CD4-positive, alpha-beta T cell (primary cell): ENCODE results near the gene CTNNA2. TPM values are rescaled to one million over a fixed set of nuclear protein-coding genes. Genes with fewer than 3 reads are reported as not detected.

Experiments
- ATAC-seq: fragments of 200-7000 bp; cut with Tn5 transposase; one replicate; pipeline ENCODE4 v1.10.0; 2022; ENCODE audit warnings: mild to moderate bottlenecking; ENCODE audit not compliant: poor library complexity
- CTCF ChIA-PET: fragments of 350-600 bp; sonication (Branson Sonifier 250); formaldehyde crosslinking; loops from one replicate; lab custom pipeline; 2021; ENCODE audit warnings: antibody characterized with exemption, inconsistent platforms; lab: Charles Lee
- POLR2A ChIA-PET: fragments of 350-600 bp; sonication (Branson Sonifier 250); formaldehyde crosslinking; loops from one replicate; lab custom pipeline; 2021; ENCODE audit warnings: antibody characterized with exemption, inconsistent platforms; lab: Charles Lee
- DNase-seq, 14 experiments: peaks; one replicate each; pipeline ENCODE4 v3.0.0-alpha.2; 2013 to 2020; ENCODE audit warnings: mixed read lengths in 2 of 14
- H3K27ac ChIP-seq, 2 donors: one replicate each; pipeline versions ENCODE4 v1.5.1 to v1.7.0; 2013; ENCODE audit warnings: low read length in 2 of 2, low read depth in 1 of 2, mild to moderate bottlenecking in 1 of 2
- H3K27me3 ChIP-seq, 2 experiments: 1 replicate in 1 of 2; 2 replicates in 1 of 2; pipeline versions ENCODE4 v1.6.1 to v1.7.0; 2013; ENCODE audit warnings: low read length in 2 of 2, control low read depth in 1 of 2, mild to moderate bottlenecking in 1 of 2, moderate library complexity in 1 of 2; ENCODE audit not compliant: insufficient read depth in 2 of 2, control insufficient read depth in 1 of 2
- H3K36me3 ChIP-seq: one replicate; pipeline ENCODE4 v1.6.1; 2013; ENCODE audit warnings: low read length, control low read depth; ENCODE audit not compliant: insufficient read depth
- H3K4me1 ChIP-seq: one replicate; pipeline ENCODE4 v1.6.1; 2013; ENCODE audit warnings: low read length, control low read depth; ENCODE audit not compliant: insufficient read depth
- H3K4me3 ChIP-seq: one replicate; pipeline ENCODE4 v1.5.1; 2013; ENCODE audit warnings: mild to moderate bottlenecking, low read length, moderate library complexity
- H3K9me3 ChIP-seq, 2 experiments: 1 replicate in 1 of 2; 2 replicates in 1 of 2; pipeline versions ENCODE4 v1.6.1 to v1.7.0; 2013; ENCODE audit warnings: low read length in 2 of 2, mild to moderate bottlenecking in 2 of 2, control low read depth in 1 of 2, moderate library complexity in 1 of 2; ENCODE audit not compliant: control insufficient read depth in 1 of 2, insufficient read depth in 1 of 2
- H3K27ac Mint-ChIP-seq: one replicate; pipeline ENCODE4 v1.8.0; 2020; ENCODE audit warnings: mixed read lengths
- H3K27me3 Mint-ChIP-seq: one replicate; pipeline ENCODE4 v1.8.0; 2021; ENCODE audit warnings: mixed read lengths
- H3K36me3 Mint-ChIP-seq: one replicate; pipeline ENCODE4 v1.8.0; 2021; ENCODE audit warnings: low read depth, mixed read lengths
- H3K4me1 Mint-ChIP-seq: one replicate; pipeline ENCODE4 v1.8.0; 2021; ENCODE audit warnings: low read depth, mixed read lengths
- H3K4me3 Mint-ChIP-seq: one replicate; pipeline ENCODE4 v1.8.0; 2020; ENCODE audit warnings: mild to moderate bottlenecking, mixed read lengths
- H3K9me3 Mint-ChIP-seq: one replicate; pipeline ENCODE4 v1.8.0; 2020; ENCODE audit warnings: mixed read lengths
- CTCF ChIP-seq: fragments of 200-600 bp; IDR thresholded peaks from one replicate; pipeline ENCODE4 v1.8.0; 2022; ENCODE audit warnings: antibody characterized with exemption, mild to moderate bottlenecking
- intact Hi-C, 2 experiments: fragments of 100-400 bp; cut with DNase I in 1 of 2; cut with micrococcal nuclease in 1 of 2; formaldehyde crosslinking; loops; one replicate each; pipeline versions ENCODE4 v1.15.1 to v1.9.0; 2023 to 2025; cut with DNase I, micrococcal nuclease
- microRNA-seq: library from miRNA; unstranded; fragments of <30 nt; microRNA quantifications from one replicate; pipeline ENCODE4 v1.2.0, GENCODE V29; 2021; ENCODE audit warnings: borderline microRNAs expressed, borderline replicate concordance
- total RNA-seq, 174 experiments: library from RNA in 2 of 174; stranded (reverse) in 2 of 174; gene quantifications; one replicate each; pipeline ENCODE4 v1.2.3 and lab custom pipeline; 2021 to 2026

The CTNNA2 gene
- total RNA-seq, 2 experiments from 2014 or later = not detected

GRCh38 chr2:80687524-80687923, 1174.7 kb downstream of the CTNNA2 start:
- no peak overlapping the region for H3K4me3 ChIP-seq
- no peaks in the 10 kb centered on the region for H3K27me3 ChIP-seq
- no peak for ATAC-seq
- POLR2A ChIA-PET = no interaction called here
- Mint-ChIP-seq H3K27me3 (no peaks in the 10 kb centered on the region), H3K36me3 (no peaks in the 10 kb centered on the region), H3K9me3 (no peaks in the 10 kb centered on the region), H3K27ac (no peak overlapping the region), H3K4me1 (no peaks in the 10 kb centered on the region), H3K4me3 (no peak overlapping the region)
- no peak overlapping the region for H3K27ac ChIP-seq
- CTCF ChIA-PET = no interaction called here
- no peak for TF ChIP-seq CTCF
- intact Hi-C loops = no loop called here
- no peaks in the 10 kb centered on the region for H3K4me1 ChIP-seq
- DNase-seq = no peak
- no peaks in the 10 kb centered on the region for H3K36me3 ChIP-seq
- H3K9me3 ChIP-seq = no peaks in the 10 kb centered on the region

GRCh38 chr2:80689106-80689505, 1176.3 kb downstream of the CTNNA2 start:
- Mint-ChIP-seq H3K27ac (no peak overlapping the region), H3K4me3 (no peak overlapping the region), H3K36me3 (no peaks in the 10 kb centered on the region), H3K27me3 (no peaks in the 10 kb centered on the region), H3K9me3 (peaks cover 4% of the 10 kb centered on the region), H3K4me1 (no peaks in the 10 kb centered on the region)
- POLR2A ChIA-PET = no interaction called here
- Histone ChIP-seq H3K4me3 (no peak overlapping the region), H3K27ac (no peak overlapping the region), H3K36me3 (no peaks in the 10 kb centered on the region), H3K4me1 (no peaks in the 10 kb centered on the region), H3K27me3 (no peaks in the 10 kb centered on the region), H3K9me3 (no peaks in the 10 kb centered on the region)
- CTCF ChIA-PET = no interaction called here
- no peak for DNase-seq
- no peak for TF ChIP-seq CTCF
- no peak for ATAC-seq
- intact Hi-C loops = no loop called here

Small RNAs within 50 kb of the gene (microRNA-seq; reads per million reads assigned to microRNA genes)
- gene MIR4264 = not detected
- gene MIR8080 = not detected
